ENCODE results near the gene CDC7.

The CDC7 gene

DNA sequence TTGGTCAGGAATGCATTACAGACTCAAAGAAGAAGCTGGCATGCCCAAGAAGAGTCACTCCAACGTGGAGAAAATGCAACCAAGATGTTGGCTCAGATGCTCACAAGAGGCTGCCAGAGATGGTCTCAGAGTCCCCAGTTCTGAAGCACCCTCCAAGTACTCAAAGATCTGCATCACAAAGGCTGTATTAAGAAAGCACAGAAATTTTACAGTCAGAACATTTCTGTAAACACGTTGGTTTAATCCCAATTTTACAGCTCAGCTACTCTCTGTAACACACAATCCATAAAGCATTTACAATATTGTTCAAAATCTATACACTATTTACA is 69.4 kb downstream of the CDC7 start (continued):
- TF ChIP-seq HOXD13 (CRISPR knock-in tag; IDR thresholded peaks at IDR 0.05; ENCODE audit: borderline replicate concordance), result no peak
- no peak for TF ChIP-seq ZNF654 (tag by site-specific recombination; IDR thresholded peaks at IDR 0.05; ENCODE audit: low read depth)
- TF ChIP-seq, protein P1, sequence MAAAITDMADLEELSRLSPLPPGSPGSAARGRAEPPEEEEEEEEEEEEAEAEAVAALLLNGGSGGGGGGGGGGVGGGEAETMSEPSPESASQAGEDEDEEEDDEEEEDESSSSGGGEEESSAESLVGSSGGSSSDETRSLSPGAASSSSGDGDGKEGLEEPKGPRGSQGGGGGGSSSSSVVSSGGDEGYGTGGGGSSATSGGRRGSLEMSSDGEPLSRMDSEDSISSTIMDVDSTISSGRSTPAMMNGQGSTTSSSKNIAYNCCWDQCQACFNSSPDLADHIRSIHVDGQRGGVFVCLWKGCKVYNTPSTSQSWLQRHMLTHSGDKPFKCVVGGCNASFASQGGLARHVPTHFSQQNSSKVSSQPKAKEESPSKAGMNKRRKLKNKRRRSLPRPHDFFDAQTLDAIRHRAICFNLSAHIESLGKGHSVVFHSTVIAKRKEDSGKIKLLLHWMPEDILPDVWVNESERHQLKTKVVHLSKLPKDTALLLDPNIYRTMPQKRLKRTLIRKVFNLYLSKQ (tag by site-specific recombination; IDR thresholded peaks at IDR 0.05; ENCODE audit: borderline replicate concordance), result no peak
- no peak for TF ChIP-seq ZBTB10 (tag by site-specific recombination; IDR thresholded peaks at IDR 0.05)
- no peak for TF ChIP-seq ZNF214 (tag by site-specific recombination; IDR thresholded peaks at IDR 0.05; ENCODE audit: borderline replicate concordance)
- no peak for TF ChIP-seq BCL11A (tag by site-specific recombination; IDR thresholded peaks at IDR 0.05; ENCODE audit: low read depth)
- TF ChIP-seq, protein P2, sequence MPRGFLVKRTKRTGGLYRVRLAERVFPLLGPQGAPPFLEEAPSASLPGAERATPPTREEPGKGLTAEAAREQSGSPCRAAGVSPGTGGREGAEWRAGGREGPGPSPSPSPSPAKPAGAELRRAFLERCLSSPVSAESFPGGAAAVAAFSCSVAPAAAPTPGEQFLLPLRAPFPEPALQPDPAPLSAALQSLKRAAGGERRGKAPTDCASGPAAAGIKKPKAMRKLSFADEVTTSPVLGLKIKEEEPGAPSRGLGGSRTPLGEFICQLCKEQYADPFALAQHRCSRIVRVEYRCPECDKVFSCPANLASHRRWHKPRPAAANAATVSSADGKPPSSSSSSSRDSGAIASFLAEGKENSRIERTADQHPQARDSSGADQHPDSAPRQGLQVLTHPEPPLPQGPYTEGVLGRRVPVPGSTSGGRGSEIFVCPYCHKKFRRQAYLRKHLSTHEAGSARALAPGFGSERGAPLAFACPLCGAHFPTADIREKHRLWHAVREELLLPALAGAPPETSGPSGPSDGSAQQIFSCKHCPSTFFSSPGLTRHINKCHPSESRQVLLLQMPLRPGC (tag by site-specific recombination; IDR thresholded peaks at IDR 0.05), result no peak

- Histone ChIP-seq H3K4me3 (ENCODE audit: low read depth, low read length) (no peak overlapping the region), H3K9me3 (ENCODE audit: control insufficient read depth, insufficient read depth, low read depth, low read length) (no peaks in the 10 kb centered on the region), H3K27ac (ENCODE audit: extremely low read depth, low read depth, low read length) (no peak overlapping the region), H3K36me3 (ENCODE audit: control insufficient read depth in 2 of 2, insufficient read depth in 1 of 2, low read length in 2 of 2) (no peaks in the 10 kb centered on the region), H3K4me1 (ENCODE audit: control insufficient read depth, insufficient read depth, low read length) (peaks cover 4% of the 10 kb centered on the region; the same call in 1 of the 2 replicates)
- TF ChIP-seq ZNF423 (tag by site-specific recombination; IDR thresholded peaks at IDR 0.05) (no peak), ZNF623 (tag by site-specific recombination; IDR thresholded peaks at IDR 0.05) (no peak), ZNF175 (tag by site-specific recombination; IDR thresholded peaks at IDR 0.05) (no peak), ZNF621 (tag by site-specific recombination; IDR thresholded peaks at IDR 0.05) (no peak), ZNF140 (tag by site-specific recombination; IDR thresholded peaks at IDR 0.05) (no peak), ZNF394 (tag by site-specific recombination; IDR thresholded peaks at IDR 0.05; ENCODE audit: borderline replicate concordance) (no peak), SP3 (tag by site-specific recombination; IDR thresholded peaks at IDR 0.05) (no peak), OVOL3 (tag by site-specific recombination; IDR thresholded peaks at IDR 0.05) (no peak), ZSCAN5A (tag by site-specific recombination; IDR thresholded peaks at IDR 0.05) (no peak), ZNF274 (IDR thresholded peaks at IDR 0.05; ENCODE audit: low read length) (no peak), ZNF274 (tag by site-specific recombination; IDR thresholded peaks at IDR 0.05; ENCODE audit: borderline replicate concordance) (no peak), ZNF155 (tag by site-specific recombination; IDR thresholded peaks at IDR 0.05) (no peak), KLF16 (tag by site-specific recombination; IDR thresholded peaks at IDR 0.05) (no peak), ZNF426 (tag by site-specific recombination; IDR thresholded peaks at IDR 0.05) (no peak), ZNF76 (tag by site-specific recombination; IDR thresholded peaks at IDR 0.05; ENCODE audit: borderline replicate concordance, low read depth) (no peak)
- TF ChIP-seq, protein P3, sequence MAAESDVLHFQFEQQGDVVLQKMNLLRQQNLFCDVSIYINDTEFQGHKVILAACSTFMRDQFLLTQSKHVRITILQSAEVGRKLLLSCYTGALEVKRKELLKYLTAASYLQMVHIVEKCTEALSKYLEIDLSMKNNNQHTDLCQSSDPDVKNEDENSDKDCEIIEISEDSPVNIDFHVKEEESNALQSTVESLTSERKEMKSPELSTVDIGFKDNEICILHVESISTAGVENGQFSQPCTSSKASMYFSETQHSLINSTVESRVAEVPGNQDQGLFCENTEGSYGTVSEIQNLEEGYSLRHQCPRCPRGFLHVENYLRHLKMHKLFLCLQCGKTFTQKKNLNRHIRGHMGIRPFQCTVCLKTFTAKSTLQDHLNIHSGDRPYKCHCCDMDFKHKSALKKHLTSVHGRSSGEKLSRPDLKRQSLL (tag by site-specific recombination; IDR thresholded peaks at IDR 0.05), result no peak
- TF ChIP-seq, protein P4, sequence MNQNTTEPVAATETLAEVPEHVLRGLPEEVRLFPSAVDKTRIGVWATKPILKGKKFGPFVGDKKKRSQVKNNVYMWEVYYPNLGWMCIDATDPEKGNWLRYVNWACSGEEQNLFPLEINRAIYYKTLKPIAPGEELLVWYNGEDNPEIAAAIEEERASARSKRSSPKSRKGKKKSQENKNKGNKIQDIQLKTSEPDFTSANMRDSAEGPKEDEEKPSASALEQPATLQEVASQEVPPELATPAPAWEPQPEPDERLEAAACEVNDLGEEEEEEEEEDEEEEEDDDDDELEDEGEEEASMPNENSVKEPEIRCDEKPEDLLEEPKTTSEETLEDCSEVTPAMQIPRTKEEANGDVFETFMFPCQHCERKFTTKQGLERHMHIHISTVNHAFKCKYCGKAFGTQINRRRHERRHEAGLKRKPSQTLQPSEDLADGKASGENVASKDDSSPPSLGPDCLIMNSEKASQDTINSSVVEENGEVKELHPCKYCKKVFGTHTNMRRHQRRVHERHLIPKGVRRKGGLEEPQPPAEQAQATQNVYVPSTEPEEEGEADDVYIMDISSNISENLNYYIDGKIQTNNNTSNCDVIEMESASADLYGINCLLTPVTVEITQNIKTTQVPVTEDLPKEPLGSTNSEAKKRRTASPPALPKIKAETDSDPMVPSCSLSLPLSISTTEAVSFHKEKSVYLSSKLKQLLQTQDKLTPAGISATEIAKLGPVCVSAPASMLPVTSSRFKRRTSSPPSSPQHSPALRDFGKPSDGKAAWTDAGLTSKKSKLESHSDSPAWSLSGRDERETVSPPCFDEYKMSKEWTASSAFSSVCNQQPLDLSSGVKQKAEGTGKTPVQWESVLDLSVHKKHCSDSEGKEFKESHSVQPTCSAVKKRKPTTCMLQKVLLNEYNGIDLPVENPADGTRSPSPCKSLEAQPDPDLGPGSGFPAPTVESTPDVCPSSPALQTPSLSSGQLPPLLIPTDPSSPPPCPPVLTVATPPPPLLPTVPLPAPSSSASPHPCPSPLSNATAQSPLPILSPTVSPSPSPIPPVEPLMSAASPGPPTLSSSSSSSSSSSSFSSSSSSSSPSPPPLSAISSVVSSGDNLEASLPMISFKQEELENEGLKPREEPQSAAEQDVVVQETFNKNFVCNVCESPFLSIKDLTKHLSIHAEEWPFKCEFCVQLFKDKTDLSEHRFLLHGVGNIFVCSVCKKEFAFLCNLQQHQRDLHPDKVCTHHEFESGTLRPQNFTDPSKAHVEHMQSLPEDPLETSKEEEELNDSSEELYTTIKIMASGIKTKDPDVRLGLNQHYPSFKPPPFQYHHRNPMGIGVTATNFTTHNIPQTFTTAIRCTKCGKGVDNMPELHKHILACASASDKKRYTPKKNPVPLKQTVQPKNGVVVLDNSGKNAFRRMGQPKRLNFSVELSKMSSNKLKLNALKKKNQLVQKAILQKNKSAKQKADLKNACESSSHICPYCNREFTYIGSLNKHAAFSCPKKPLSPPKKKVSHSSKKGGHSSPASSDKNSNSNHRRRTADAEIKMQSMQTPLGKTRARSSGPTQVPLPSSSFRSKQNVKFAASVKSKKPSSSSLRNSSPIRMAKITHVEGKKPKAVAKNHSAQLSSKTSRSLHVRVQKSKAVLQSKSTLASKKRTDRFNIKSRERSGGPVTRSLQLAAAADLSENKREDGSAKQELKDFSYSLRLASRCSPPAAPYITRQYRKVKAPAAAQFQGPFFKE (tag by site-specific recombination; IDR thresholded peaks at IDR 0.05; ENCODE audit: borderline replicate concordance), result no peak
- ChIA-PET POLR2A (no interaction called here), CTCF (no interaction called here)
Observed at GRCh38 chr1:91572044-91572443, 71.4 kb downstream of the CDC7 start.

Measured in HEK293 (cell line).